HFFc6 (cell line): ENCODE data around the gene GINS1. TPM values are rescaled to one million over a fixed set of nuclear protein-coding genes. Genes with fewer than 3 reads are reported as not detected.

Experiments used
- DNase-seq: peaks from one replicate; pipeline ENCODE4 v3.0.0-alpha.2; 2018
- H3K27ac Mint-ChIP-seq: 2 replicates; pipeline ENCODE4 v1.8.0; 2020; ENCODE audit warnings: mild to moderate bottlenecking, mixed read lengths
- H3K27me3 Mint-ChIP-seq: 2 replicates; pipeline ENCODE4 v1.8.0; 2021; ENCODE audit warnings: mild to moderate bottlenecking, moderate library complexity, mixed read lengths; ENCODE audit not compliant: insufficient read depth
- H3K36me3 Mint-ChIP-seq: 2 replicates; pipeline ENCODE4 v1.8.0; 2021; ENCODE audit warnings: low read depth, mixed read lengths
- H3K4me1 Mint-ChIP-seq: 2 replicates; pipeline ENCODE4 v1.8.0; 2020; ENCODE audit warnings: low read depth, mixed read lengths
- H3K4me3 Mint-ChIP-seq: 2 replicates; pipeline ENCODE4 v1.8.0; 2020; ENCODE audit warnings: mild to moderate bottlenecking, moderate library complexity, mixed read lengths
- H3K9me3 Mint-ChIP-seq: 2 replicates; pipeline ENCODE4 v1.8.0; 2020; ENCODE audit warnings: mild to moderate bottlenecking, mixed read lengths
- total RNA-seq, 6 experiments: library from RNA; stranded (reverse); fragmentation: NEBNext Ultra II Directional; extraction: Animal tissue kit (Norgen Biotek cat#: 25700); gene quantifications; 2 replicates in 1 of 6; 3 replicates in 5 of 6; pipeline ENCODE4 v1.2.3, GENCODE V29; 2021
- TF ChIP-seq, protein P1 (sequence below): fragments of 200-600 bp; sonication (generic); IDR thresholded peaks from 2 replicates; pipeline ENCODE4 v1.5.0; 2021; ENCODE audit warnings: antibody characterized with exemption, mild to moderate bottlenecking

Gene GINS1
- total RNA-seq, 6 experiments from 2014 or later = 7.5 to 13.9 (median 11.7) TPM

DNA sequence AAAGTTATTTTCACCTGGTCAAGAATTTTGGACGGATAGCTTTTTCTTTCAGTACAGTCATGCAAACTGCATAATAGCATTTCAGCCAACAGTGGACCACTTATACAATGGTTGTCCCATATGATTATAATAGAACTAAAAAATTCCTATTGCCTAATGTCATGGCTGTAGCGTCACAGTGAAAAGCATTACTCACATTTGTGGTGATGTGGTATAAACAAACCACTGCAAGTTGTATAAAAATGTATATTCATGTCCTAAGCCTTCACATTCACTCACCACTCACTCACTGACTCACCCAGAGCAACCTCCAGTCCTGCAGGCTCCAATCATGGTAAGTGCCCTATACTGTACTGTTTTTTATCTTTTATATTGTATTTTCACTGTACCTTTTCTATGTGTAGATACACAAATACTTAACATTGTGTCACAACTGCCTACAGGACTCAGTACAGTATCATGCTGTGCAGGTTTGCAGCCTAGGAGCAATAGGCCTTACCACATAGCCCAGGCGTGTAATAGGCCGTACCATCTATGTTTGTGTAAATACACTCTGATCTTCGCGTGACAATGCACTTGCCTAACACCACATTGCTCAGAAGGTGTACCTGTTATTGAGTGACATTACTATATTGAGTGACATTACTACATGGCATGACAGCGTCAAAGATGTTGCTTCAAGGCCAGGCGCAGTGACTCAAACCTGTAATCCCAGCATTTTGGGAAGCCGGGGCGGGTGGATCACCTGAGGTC lies 34.7 kb upstream of the GINS1 start:
- TF ChIP-seq, protein P1, sequence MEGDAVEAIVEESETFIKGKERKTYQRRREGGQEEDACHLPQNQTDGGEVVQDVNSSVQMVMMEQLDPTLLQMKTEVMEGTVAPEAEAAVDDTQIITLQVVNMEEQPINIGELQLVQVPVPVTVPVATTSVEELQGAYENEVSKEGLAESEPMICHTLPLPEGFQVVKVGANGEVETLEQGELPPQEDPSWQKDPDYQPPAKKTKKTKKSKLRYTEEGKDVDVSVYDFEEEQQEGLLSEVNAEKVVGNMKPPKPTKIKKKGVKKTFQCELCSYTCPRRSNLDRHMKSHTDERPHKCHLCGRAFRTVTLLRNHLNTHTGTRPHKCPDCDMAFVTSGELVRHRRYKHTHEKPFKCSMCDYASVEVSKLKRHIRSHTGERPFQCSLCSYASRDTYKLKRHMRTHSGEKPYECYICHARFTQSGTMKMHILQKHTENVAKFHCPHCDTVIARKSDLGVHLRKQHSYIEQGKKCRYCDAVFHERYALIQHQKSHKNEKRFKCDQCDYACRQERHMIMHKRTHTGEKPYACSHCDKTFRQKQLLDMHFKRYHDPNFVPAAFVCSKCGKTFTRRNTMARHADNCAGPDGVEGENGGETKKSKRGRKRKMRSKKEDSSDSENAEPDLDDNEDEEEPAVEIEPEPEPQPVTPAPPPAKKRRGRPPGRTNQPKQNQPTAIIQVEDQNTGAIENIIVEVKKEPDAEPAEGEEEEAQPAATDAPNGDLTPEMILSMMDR = no peak
- Mint-ChIP-seq H3K4me3 (peak overlapping the region; percentile 15; the same call in 1 of the 2 replicates), H3K27me3 (no peaks in the 10 kb centered on the region; the same call in none of the 2 replicates), H3K4me1 (peaks cover 55% of the 10 kb centered on the region), H3K9me3 (peaks cover 50% of the 10 kb centered on the region), H3K27ac (peak overlapping the region; percentile 86), H3K36me3 (peaks cover 71% of the 10 kb centered on the region)
- peak; percentile 98 for DNase-seq

DNA sequence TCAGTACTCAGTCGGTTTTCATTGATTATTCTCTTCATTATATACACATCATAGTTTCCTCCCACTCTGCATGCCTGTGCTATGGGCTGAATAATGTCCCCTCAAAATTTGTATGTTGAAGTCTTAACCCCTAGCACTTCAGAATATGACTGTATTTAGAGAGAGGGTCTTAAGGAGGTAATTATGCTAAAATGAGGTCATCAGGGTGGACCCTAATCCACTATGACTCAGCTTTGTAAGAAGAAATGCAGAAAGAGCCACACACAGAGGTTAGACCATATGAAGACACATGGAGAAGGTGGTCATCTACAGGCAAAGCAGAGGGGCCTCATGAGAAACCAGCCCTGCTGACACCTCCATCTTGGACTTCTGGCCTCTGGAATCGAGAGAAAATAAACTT lies 32.6 kb upstream of the GINS1 start:
- DNase-seq = no peak
- Mint-ChIP-seq H3K36me3 (peaks cover 71% of the 10 kb centered on the region), H3K4me1 (peaks cover 55% of the 10 kb centered on the region), H3K27ac (no peak overlapping the region), H3K9me3 (peaks cover 39% of the 10 kb centered on the region), H3K4me3 (no peak overlapping the region), H3K27me3 (no peaks in the 10 kb centered on the region; the same call in none of the 2 replicates)
- TF ChIP-seq, protein P1 = no peak

DNA sequence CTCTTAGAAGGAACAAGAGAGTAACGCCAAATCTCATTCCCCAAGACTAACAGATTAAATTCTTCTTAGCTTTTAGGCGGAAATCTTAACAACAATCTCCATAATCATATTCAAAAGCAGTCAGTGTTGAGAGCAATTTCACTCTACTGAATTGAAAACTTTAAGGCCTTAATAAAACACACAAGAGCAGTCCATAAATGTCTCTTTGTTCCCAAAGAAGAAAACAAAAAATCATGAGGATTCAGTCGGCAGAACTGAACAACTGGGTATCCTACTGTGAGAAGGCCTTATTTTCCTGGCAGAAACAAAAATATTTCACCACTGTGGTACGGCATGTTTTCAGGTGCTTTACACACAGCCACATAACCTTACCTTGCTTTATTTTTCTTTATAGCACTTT lies 31.2 kb upstream of the GINS1 start:
- peaks cover 69% of the 10 kb centered on the region for H3K36me3 Mint-ChIP-seq
- DNase-seq = no peak
- H3K4me3 Mint-ChIP-seq = no peak overlapping the region
- H3K9me3 Mint-ChIP-seq = peaks cover 27% of the 10 kb centered on the region
- TF ChIP-seq, protein P1 = no peak
- H3K4me1 Mint-ChIP-seq = peaks cover 55% of the 10 kb centered on the region
- H3K27me3 Mint-ChIP-seq = no peaks in the 10 kb centered on the region; the same call in 1 of the 2 replicates
- H3K27ac Mint-ChIP-seq = no peak overlapping the region

DNA sequence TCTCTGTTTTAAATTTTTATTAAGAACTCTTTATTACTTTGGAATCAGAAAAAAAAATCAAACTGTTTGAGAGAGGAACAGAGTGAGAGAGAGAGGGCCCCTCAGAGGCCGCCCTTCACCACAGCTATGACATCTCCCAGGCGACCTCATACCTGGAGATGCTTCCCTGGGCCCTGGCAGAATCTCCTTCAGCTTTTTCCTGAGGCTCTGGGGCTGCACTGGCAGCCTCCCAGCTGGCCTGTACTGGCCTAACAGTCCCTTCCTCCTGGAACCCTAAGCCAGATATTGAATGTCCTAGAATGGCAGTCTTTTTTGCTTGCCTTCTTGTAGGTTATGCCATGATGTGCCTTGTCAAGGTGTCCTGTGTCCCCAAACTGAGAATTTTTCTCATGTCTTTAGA lies 30.6 kb upstream of the GINS1 start:
- H3K4me3 Mint-ChIP-seq = no peak overlapping the region
- H3K9me3 Mint-ChIP-seq = peaks cover 20% of the 10 kb centered on the region
- H3K36me3 Mint-ChIP-seq = peaks cover 66% of the 10 kb centered on the region
- no peak overlapping the region for H3K27ac Mint-ChIP-seq
- peaks cover 52% of the 10 kb centered on the region for H3K4me1 Mint-ChIP-seq
- no peak for DNase-seq
- H3K27me3 Mint-ChIP-seq = no peaks in the 10 kb centered on the region; the same call in 1 of the 2 replicates
- TF ChIP-seq, protein P1 = no peak

DNA sequence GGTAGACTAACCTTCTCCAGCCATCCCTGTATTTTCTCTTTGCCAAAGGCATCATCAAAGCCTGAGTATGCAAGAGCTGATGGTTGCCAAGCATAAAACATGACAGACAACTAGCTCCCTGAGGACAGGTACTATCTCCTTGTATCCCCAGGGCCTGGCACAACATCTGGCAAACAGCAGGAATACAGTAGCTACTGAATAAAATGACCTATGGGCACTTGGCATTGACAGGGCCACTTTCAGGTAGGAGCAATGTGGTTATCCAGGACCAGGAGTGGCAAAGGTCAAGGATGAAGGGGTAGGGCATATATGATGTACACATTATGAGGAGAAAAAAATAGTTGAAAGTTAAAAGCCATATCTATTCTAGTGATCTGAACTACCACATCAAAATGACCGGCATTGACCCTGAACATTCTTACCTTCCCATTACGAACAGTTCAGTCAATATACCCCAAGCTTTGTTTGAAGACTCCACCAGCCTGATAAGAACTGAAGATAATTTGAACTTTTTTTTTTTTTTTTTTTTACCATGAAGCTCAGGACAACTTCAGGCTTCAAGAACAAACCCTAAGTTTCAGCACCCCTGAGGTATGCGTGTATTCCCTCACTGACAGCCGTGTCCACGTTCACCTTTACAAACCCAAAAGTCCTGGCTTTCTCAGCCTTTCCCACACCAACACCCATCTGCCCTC lies 29.1 kb upstream of the GINS1 start:
- no peaks in the 10 kb centered on the region; the same call in 1 of the 2 replicates for H3K27me3 Mint-ChIP-seq
- H3K27ac Mint-ChIP-seq = no peak overlapping the region

More for the DNA sequence above, 29.1 kb upstream of the GINS1 start:
- Mint-ChIP-seq H3K9me3 (peaks cover 8% of the 10 kb centered on the region; the same call in 1 of the 2 replicates), H3K4me1 (peaks cover 52% of the 10 kb centered on the region), H3K4me3 (no peak overlapping the region), H3K36me3 (peaks cover 63% of the 10 kb centered on the region)
- TF ChIP-seq, protein P1 = no peak
- no peak for DNase-seq
